IPS-20b (cell line): ENCODE results near the gene CUBN.
A peak's percentile ranks its signal among the peaks of the same experiment; 100 is the strongest.

Experiments
- H3K27ac ChIP-seq: one replicate; pipeline ENCODE4 v1.5.1; 2013; ENCODE audit warnings: low read length
- H3K27me3 ChIP-seq: 2 replicates; pipeline ENCODE4 v1.6.1; 2013; ENCODE audit warnings: mild to moderate bottlenecking, low read length, inconsistent platforms; ENCODE audit not compliant: insufficient read depth
- H3K36me3 ChIP-seq: 2 replicates; pipeline ENCODE4 v1.6.1; 2013; ENCODE audit warnings: low read depth, mild to moderate bottlenecking, inconsistent platforms, low read length, moderate library complexity; ENCODE audit not compliant: insufficient read depth
- H3K4me1 ChIP-seq: 2 replicates; pipeline ENCODE4 v1.6.1; 2013; ENCODE audit warnings: mild to moderate bottlenecking, control low read depth, inconsistent platforms, low read length, moderate library complexity; ENCODE audit not compliant: insufficient read depth
- H3K4me3 ChIP-seq: 2 replicates; pipeline ENCODE4 v1.5.1; 2013; ENCODE audit warnings: mild to moderate bottlenecking, low read length, inconsistent platforms
- H3K9ac ChIP-seq: 2 replicates; pipeline ENCODE4 v1.6.1; 2013; ENCODE audit warnings: low read depth, mild to moderate bottlenecking, inconsistent platforms, low read length, moderate library complexity
- H3K9me3 ChIP-seq: 2 replicates; pipeline ENCODE4 v1.6.1; 2013; ENCODE audit warnings: mild to moderate bottlenecking, low read depth, low read length, inconsistent platforms; ENCODE audit not compliant: insufficient read depth

CUBN gene

GRCh38 chr10:16909271-16909767 is 220.3 kb downstream of the CUBN start:
- Histone ChIP-seq H3K27me3 (no peaks in the 10 kb centered on the region), H3K4me1 (no peaks in the 10 kb centered on the region), H3K36me3 (no peaks in the 10 kb centered on the region), H3K9ac (no peak overlapping the region), H3K4me3 (no peak overlapping the region), H3K9me3 (no peaks in the 10 kb centered on the region), H3K27ac (no peak overlapping the region)

GRCh38 chr10:16907687-16908086 is 221.9 kb downstream of the CUBN start:
- H3K4me3 ChIP-seq = no peak overlapping the region
- no peaks in the 10 kb centered on the region for H3K36me3 ChIP-seq
- no peak overlapping the region for H3K9ac ChIP-seq
- H3K9me3 ChIP-seq = no peaks in the 10 kb centered on the region
- no peaks in the 10 kb centered on the region for H3K27me3 ChIP-seq
- H3K4me1 ChIP-seq = no peaks in the 10 kb centered on the region; the same call in 1 of the 2 replicates
- no peak overlapping the region for H3K27ac ChIP-seq

DNA sequence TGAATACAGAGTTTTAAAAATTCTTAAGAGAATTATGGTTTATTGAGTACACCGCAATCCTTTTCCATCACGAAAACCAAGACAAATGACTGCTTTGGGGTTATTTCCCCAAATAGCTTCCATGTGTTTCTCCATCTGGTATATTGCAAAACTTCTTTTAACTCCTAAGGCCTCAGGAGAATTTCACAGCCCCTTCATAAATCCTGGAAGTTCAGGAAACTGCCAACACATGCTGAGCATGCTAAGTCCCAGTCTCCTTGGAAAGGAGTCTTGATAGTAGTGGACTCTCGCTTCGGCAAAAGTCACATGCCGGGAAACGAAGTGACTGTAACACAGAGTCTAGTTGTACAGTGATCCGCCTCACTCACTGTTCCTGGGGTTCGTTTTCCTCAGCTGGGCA is 224.3 kb downstream of the CUBN start:
- Histone ChIP-seq H3K36me3 (no peaks in the 10 kb centered on the region), H3K9me3 (no peaks in the 10 kb centered on the region), H3K9ac (no peak overlapping the region), H3K27ac (no peak overlapping the region), H3K4me1 (peaks cover 12% of the 10 kb centered on the region), H3K27me3 (no peaks in the 10 kb centered on the region), H3K4me3 (no peak overlapping the region)

DNA sequence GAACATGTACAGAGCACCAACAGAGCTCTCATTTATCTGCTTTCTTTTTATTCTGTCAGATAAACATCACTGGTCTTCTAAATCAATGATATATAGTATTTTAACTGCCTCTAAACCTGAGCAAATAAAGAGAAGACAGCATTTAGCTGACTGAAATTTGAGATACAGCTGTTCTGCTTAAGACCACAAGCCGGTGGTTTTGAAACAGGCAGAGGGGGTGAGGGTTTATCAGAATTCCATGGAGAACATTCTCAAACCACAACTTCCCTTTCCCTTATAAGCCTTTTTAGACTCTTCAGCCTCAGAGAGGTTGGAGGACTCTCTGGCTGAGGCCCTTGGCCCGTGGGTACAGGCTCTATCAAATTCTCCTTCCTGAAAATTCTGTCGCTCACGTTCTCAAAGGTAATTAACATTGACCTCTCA is 225.0 kb downstream of the CUBN start:
- H3K27ac ChIP-seq = no peak overlapping the region
- peaks cover 19% of the 10 kb centered on the region for H3K4me1 ChIP-seq
- no peaks in the 10 kb centered on the region for H3K27me3 ChIP-seq
- no peak overlapping the region for H3K9ac ChIP-seq
- no peaks in the 10 kb centered on the region for H3K36me3 ChIP-seq
- H3K4me3 ChIP-seq = no peak overlapping the region
- no peaks in the 10 kb centered on the region for H3K9me3 ChIP-seq

DNA sequence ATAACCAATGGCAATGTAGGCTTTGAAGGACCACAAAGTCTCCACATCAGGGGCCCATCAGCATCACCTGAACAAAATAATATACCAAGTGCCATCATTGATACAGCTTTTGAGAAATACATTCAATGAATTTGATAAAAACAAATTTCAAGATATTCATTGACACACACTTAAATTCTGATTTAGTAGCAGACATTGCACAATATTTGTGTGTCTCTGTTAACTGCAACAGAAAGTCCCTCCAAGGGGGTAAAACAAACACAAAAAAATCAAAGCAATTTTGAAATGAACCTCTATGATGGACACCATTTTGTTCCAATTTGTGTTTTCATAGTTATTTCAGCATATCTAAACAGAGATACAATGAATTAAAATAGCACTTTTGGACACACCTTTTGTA is 225.6 kb downstream of the CUBN start:
- H3K4me1 ChIP-seq = peaks cover 22% of the 10 kb centered on the region
- no peaks in the 10 kb centered on the region for H3K27me3 ChIP-seq
- H3K27ac ChIP-seq = no peak overlapping the region
- H3K9ac ChIP-seq = no peak overlapping the region
- no peaks in the 10 kb centered on the region for H3K9me3 ChIP-seq
- no peak overlapping the region for H3K4me3 ChIP-seq
- H3K36me3 ChIP-seq = no peaks in the 10 kb centered on the region

DNA sequence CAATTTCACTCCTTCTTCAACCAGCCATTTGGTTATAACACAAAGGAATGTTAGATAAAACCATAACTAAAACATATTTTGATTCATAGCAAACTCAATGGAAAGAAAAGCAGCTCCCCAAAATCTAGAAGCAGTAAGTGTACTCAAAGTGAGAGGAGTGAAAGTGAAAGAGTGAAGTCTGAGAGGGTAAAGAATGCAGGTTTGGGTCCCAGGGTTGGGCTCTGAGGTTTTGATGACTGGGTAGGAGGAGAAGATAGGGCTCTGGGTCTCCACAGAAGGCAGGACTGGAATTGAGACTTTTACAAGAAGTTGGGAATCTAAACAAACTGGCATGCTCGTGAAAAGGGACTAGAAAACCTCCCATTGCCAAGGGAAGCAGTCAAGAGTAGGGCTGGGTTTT is 227.0 kb downstream of the CUBN start:
- Histone ChIP-seq H3K36me3 (no peaks in the 10 kb centered on the region), H3K4me1 (peaks cover 22% of the 10 kb centered on the region), H3K4me3 (no peak overlapping the region), H3K27me3 (no peaks in the 10 kb centered on the region), H3K9me3 (no peaks in the 10 kb centered on the region), H3K9ac (no peak overlapping the region), H3K27ac (no peak overlapping the region)

DNA sequence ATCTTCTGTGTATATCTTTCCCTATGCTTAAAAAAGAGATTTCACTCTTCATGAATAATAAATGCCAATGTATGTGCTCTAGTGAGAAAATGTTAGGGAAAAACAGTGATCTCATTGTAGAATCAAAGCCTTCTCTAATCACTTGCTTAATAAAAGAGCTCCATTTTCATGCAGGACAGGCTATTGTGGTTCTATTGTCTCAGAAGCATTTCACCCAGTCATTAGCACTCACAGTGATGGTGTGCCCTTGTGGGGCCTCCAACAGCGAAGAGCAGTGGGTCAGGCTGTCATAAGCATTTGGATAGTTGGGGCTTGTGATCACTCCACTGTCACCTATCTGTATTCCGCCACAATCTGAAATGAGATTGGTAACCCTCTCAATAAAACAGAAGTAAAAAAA is 228.5 kb downstream of the CUBN start:
- Histone ChIP-seq H3K9ac (no peak overlapping the region), H3K36me3 (no peaks in the 10 kb centered on the region), H3K27ac (no peak overlapping the region)

DNA sequence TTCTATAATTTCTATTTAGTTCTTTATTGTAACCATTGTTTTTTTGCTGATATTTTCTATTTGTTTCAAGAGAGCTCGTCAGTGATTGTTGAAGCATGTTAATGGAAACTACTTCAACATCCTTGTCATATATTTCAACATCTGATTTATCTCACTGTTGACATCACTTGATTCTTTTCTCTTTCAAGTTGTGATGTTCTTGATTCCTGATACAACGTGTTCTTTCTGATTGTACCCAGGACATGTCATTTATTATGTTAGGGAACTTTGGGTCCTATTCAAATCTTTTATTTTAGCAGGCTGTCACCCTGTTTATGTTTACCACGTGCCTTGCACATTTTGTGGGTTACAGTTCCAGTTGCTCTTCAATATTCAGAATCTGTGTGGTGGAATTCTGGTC is 232.6 kb downstream of the CUBN start:
- H3K4me3 ChIP-seq = no peak overlapping the region
- H3K27me3 ChIP-seq = no peaks in the 10 kb centered on the region
- H3K36me3 ChIP-seq = no peaks in the 10 kb centered on the region
- no peak overlapping the region for H3K9ac ChIP-seq
- no peak overlapping the region for H3K27ac ChIP-seq
- peaks cover 22% of the 10 kb centered on the region for H3K4me1 ChIP-seq
- no peaks in the 10 kb centered on the region for H3K9me3 ChIP-seq

More for the DNA sequence above, 228.5 kb downstream of the CUBN start:
- Histone ChIP-seq H3K9me3 (no peaks in the 10 kb centered on the region), H3K4me3 (no peak overlapping the region), H3K27me3 (no peaks in the 10 kb centered on the region), H3K4me1 (peaks cover 22% of the 10 kb centered on the region)

DNA sequence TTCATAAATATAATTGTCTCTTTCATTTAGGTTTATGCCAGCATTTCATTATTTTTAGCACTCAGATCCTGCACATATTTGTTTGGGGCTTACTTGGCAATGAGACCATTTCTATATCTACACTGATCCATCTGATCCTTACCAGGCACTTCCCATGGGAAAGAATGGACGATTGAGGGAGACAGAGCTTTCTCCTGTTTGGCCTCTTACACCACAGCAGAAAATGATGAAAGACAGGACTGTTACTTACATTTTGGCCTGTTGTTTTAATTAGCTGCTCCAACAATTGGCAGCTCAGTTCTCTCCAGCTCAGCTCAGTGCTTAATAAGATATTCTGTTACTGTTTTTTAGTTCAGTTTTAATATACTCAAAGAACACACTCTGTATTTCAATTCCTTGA is 234.8 kb downstream of the CUBN start:
- peaks cover 8% of the 10 kb centered on the region; the same call in 1 of the 2 replicates for H3K4me1 ChIP-seq
- H3K9me3 ChIP-seq = no peaks in the 10 kb centered on the region
- H3K36me3 ChIP-seq = no peaks in the 10 kb centered on the region
- no peak overlapping the region for H3K27ac ChIP-seq
- H3K27me3 ChIP-seq = no peaks in the 10 kb centered on the region
- H3K4me3 ChIP-seq = no peak overlapping the region
- H3K9ac ChIP-seq = no peak overlapping the region

DNA sequence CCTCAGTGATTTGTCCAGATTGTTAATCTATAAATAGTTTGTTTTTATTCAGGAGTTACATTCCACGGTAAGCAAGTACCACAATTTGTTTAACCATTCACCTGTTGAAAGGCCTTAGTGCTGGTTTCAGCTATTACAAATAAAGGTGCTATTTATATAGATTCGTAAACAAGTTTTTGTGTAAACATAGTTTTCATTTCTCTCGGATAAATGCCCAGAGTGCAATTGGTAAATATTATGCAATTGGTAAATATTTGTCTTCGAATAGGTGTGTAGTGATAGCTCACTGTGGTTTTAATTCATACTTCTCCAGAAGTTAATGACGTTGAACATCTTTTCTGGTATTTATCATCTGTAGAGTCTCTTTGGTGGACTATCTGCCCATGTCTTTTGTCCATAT is 235.9 kb downstream of the CUBN start:
- no peaks in the 10 kb centered on the region for H3K27me3 ChIP-seq
- H3K27ac ChIP-seq = no peak overlapping the region
- H3K9me3 ChIP-seq = no peaks in the 10 kb centered on the region
- H3K36me3 ChIP-seq = no peaks in the 10 kb centered on the region
- H3K4me3 ChIP-seq = no peak overlapping the region
- H3K4me1 ChIP-seq = 0 out of 2 replicates have a peak, but pooled peaks cover 3% of the 10 kb centered on the region
- no peak overlapping the region for H3K9ac ChIP-seq

- Histone ChIP-seq H3K9me3 (no peaks in the 10 kb centered on the region), H3K4me3 (peak overlapping the region; percentile 52), H3K27ac (peak overlapping the region; percentile 51), H3K36me3 (no peaks in the 10 kb centered on the region), H3K27me3 (no peaks in the 10 kb centered on the region), H3K4me1 (0 out of 2 replicates have a peak, but pooled peaks cover 3% of the 10 kb centered on the region), H3K9ac (peak overlapping the region; percentile 77)
Measured at GRCh38 chr10:16891375-16892313, 238.0 kb downstream of the CUBN start.

DNA sequence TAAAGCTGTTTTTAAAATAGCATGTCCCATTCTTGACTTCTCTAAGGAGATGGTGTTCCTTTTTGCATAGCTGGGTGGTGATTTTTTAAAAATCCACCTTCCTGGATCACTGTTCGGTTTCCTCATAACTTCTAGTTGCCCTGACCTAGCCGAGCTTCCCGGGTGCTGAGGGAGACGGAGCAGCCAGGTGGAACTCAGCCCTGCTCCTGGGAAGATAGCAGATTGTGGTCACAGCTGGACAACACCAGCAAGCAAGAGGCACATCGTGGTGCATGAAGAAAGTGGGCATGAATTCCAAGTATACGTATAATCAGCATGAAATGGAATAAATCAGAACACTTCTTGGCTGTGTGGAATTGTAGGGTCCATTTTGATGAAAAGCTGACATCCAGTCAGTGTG is 238.9 kb downstream of the CUBN start:
- H3K4me1 ChIP-seq = 0 out of 2 replicates have a peak, but pooled peaks cover 3% of the 10 kb centered on the region

More for the DNA sequence above, 238.9 kb downstream of the CUBN start:
- H3K36me3 ChIP-seq = no peaks in the 10 kb centered on the region
- H3K9ac ChIP-seq = no peak overlapping the region
- no peaks in the 10 kb centered on the region for H3K27me3 ChIP-seq
- no peaks in the 10 kb centered on the region for H3K9me3 ChIP-seq
- H3K4me3 ChIP-seq = no peak overlapping the region
- no peak overlapping the region for H3K27ac ChIP-seq
